Mucosa of descending colon (tissue), 3 donors: Measurements from ENCODE around the gene C2CD3. TPM values are rescaled to one million over a fixed set of nuclear protein-coding genes. Genes with fewer than 3 reads are reported as not detected.

Experiments used
- ATAC-seq: fragments of 200-7000 bp; cut with Tn5 transposase; one replicate; pipeline ENCODE4 v1.9.1; 2020; ENCODE audit warnings: mild to moderate bottlenecking, moderate library complexity
- DNase-seq, 3 donors: peaks; one replicate each; pipeline ENCODE4 v3.0.0-alpha.2; 2020
- H3K36me3 ChIP-seq: fragments of 200-600 bp; one replicate; pipeline ENCODE4 v1.8.0; 2021; ENCODE audit warnings: low read depth, mild to moderate bottlenecking
- H3K4me1 ChIP-seq: fragments of 200-600 bp; one replicate; pipeline ENCODE4 v1.8.0; 2021; ENCODE audit warnings: low read depth, mild to moderate bottlenecking
- H3K4me3 ChIP-seq: fragments of 200-600 bp; one replicate; pipeline ENCODE4 v1.8.0; 2021; ENCODE audit warnings: mild to moderate bottlenecking
- H3K9me3 ChIP-seq: fragments of 200-600 bp; one replicate; pipeline ENCODE4 v1.8.0; 2021; ENCODE audit warnings: mild to moderate bottlenecking
- CTCF ChIP-seq: fragments of 200-600 bp; IDR thresholded peaks from one replicate; pipeline ENCODE4 v1.8.0; 2022; ENCODE audit warnings: antibody characterized with exemption, mild to moderate bottlenecking
- intact Hi-C, 2 donors: fragments of 100-400 bp; cut with DNase I in 1 of 2; cut with micrococcal nuclease in 1 of 2; formaldehyde crosslinking; loops; one replicate each; pipeline versions ENCODE4 v1.11.0 to v1.11.1; 2022; cut with DNase I, micrococcal nuclease
- total RNA-seq, 3 donors: library from RNA; stranded (reverse); fragmentation: NEBNext Ultra II Directional in 2 of 3; extraction: Animal tissue kit (Norgen Biotek cat#: 25700) in 2 of 3; gene quantifications; one replicate each; pipeline versions ENCODE4 v1.2.1 to v1.2.4, GENCODE V29; 2021 to 2023
- donor health status: DM: no; HTN: no; CAD: no; lungs with moderate emphysema.
- donor health status: DM: no; HTN: no; CAD: no.
- donor health status: DM: no; HTN: yes; CAD: no.

The C2CD3 gene
- total RNA-seq, 3 donors from 2014 or later, result 22.3 to 37.2 (median 32.1) TPM

GRCh38 chr11:74185285-74185684, 14.5 kb upstream of the C2CD3 start:
- no peak for DNase-seq
- TF ChIP-seq CTCF, result no peak
- ATAC-seq, result no peak
- no peak overlapping the region for H3K4me3 ChIP-seq
- intact Hi-C loops, result no loop called here
- H3K9me3 ChIP-seq, result no peaks in the 10 kb centered on the region
- no peaks in the 10 kb centered on the region for H3K36me3 ChIP-seq
- H3K4me1 ChIP-seq, result no peaks in the 10 kb centered on the region

GRCh38 chr11:74182635-74183034, 11.8 kb upstream of the C2CD3 start:
- Histone ChIP-seq H3K36me3 (no peaks in the 10 kb centered on the region), H3K9me3 (no peaks in the 10 kb centered on the region), H3K4me3 (no peak overlapping the region), H3K4me1 (no peaks in the 10 kb centered on the region)
- TF ChIP-seq CTCF, result no peak
- ATAC-seq, result no peak
- DNase-seq, result no peak
- intact Hi-C loops, result no loop called here

GRCh38 chr11:74179234-74180052, 8.6 kb upstream of the C2CD3 start:
- no peak for ATAC-seq
- no peak overlapping the region for H3K4me3 ChIP-seq

GRCh38 chr11:74175920-74176319, 5.1 kb upstream of the C2CD3 start:
- H3K9me3 ChIP-seq, result no peaks in the 10 kb centered on the region

More at GRCh38 chr11:74179234-74180052, 8.6 kb upstream of the C2CD3 start:
- no peaks in the 10 kb centered on the region for H3K4me1 ChIP-seq
- intact Hi-C loops, result no loop called here
- no peak for TF ChIP-seq CTCF
- no peaks in the 10 kb centered on the region for H3K36me3 ChIP-seq
- no peak for DNase-seq
- H3K9me3 ChIP-seq, result no peaks in the 10 kb centered on the region

GRCh38 chr11:74171997-74172396, 1.2 kb upstream of the C2CD3 start:
- ATAC-seq (no peak), DNase-seq (no peak)
- Histone ChIP-seq H3K36me3 (peaks cover 6% of the 10 kb centered on the region), H3K4me3 (peak overlapping the region; percentile 52), H3K4me1 (peaks cover 25% of the 10 kb centered on the region), H3K9me3 (no peaks in the 10 kb centered on the region)
- TF ChIP-seq CTCF, result no peak
- intact Hi-C loops, result no loop called here

More at GRCh38 chr11:74175920-74176319, 5.1 kb upstream of the C2CD3 start:
- peaks cover 13% of the 10 kb centered on the region for H3K4me1 ChIP-seq
- no peak for TF ChIP-seq CTCF
- H3K36me3 ChIP-seq, result peaks cover 3% of the 10 kb centered on the region
- DNase-seq (no peak), ATAC-seq (no peak)
- H3K4me3 ChIP-seq, result no peak overlapping the region
- intact Hi-C loops, result no loop called here
